Caco-2 (cell line): ENCODE results near the gene P3R3URF. TPM values are rescaled to one million over a fixed set of nuclear protein-coding genes. Genes with fewer than 3 reads are reported as not detected.
A peak's percentile ranks its signal among the peaks of the same experiment; 100 is the strongest.

ENCODE experiments used
- BruUV-seq: library from RNA; stranded (reverse); fragments of 400-500 nt; replicated peaks from 2 replicates; lab custom pipeline; 2021; lab: Mats Ljungman, UMichigan
- CTCF ChIA-PET: fragments of 300-600 bp; sonication (Branson Sonifier 250); formaldehyde crosslinking; loops from one replicate; lab custom pipeline; 2022; ENCODE audit warnings: antibody characterized with exemption; lab: Charles Lee
- POLR2A ChIA-PET: fragments of 300-600 bp; sonication (Branson Sonifier 250); formaldehyde crosslinking; loops from one replicate; lab custom pipeline; 2022; ENCODE audit warnings: antibody characterized with exemption; lab: Charles Lee
- DNase-seq, 2 experiments: peaks; one replicate each; pipeline versions ENCODE4 v3.0.0 to v3.0.0-alpha.2; 2020 to 2022
- H3K27me3 ChIP-seq: replicated peaks from 2 replicates; pipeline ENCODE4 v1.6.0; 2011; ENCODE audit warnings: low read length; ENCODE audit not compliant: control insufficient read depth, insufficient read depth
- H3K36me3 ChIP-seq: 2 replicates; pipeline ENCODE4 v1.5.1; 2011; ENCODE audit warnings: low read length; ENCODE audit not compliant: control insufficient read depth, insufficient read depth
- H3K4me1 ChIP-seq: fragments of 250-450 bp; sonication (Bioruptor Pico); 2 replicates; pipeline ENCODE4 v1.5.1; 2020; ENCODE audit warnings: mild to moderate bottlenecking
- H3K4me3 ChIP-seq: 2 replicates; pipeline ENCODE4 v1.5.1; 2011; ENCODE audit warnings: low read depth, mild to moderate bottlenecking, control low read depth, low read length
- H3K9me3 ChIP-seq: fragments of 250-450 bp; sonication (Bioruptor Pico); 2 replicates; pipeline ENCODE4 v1.5.1; 2020; ENCODE audit warnings: mild to moderate bottlenecking, moderate library complexity
- H3K27ac Mint-ChIP-seq: one replicate; pipeline ENCODE4 v1.8.0; 2022; ENCODE audit warnings: mixed read lengths; ENCODE audit not compliant: unreplicated experiment
- H3K27me3 Mint-ChIP-seq: one replicate; pipeline ENCODE4 v1.8.0; 2022; ENCODE audit warnings: mixed read lengths; ENCODE audit not compliant: insufficient read depth, unreplicated experiment
- H3K36me3 Mint-ChIP-seq: one replicate; pipeline ENCODE4 v1.8.0; 2022; ENCODE audit warnings: mild to moderate bottlenecking, mixed read lengths; ENCODE audit not compliant: insufficient read depth, unreplicated experiment
- H3K4me1 Mint-ChIP-seq: one replicate; pipeline ENCODE4 v1.8.0; 2022; ENCODE audit warnings: low read depth, mixed read lengths; ENCODE audit not compliant: unreplicated experiment
- H3K4me3 Mint-ChIP-seq: one replicate; pipeline ENCODE4 v1.8.0; 2022; ENCODE audit warnings: mild to moderate bottlenecking, moderate library complexity, mixed read lengths; ENCODE audit not compliant: unreplicated experiment
- H3K9me3 Mint-ChIP-seq: one replicate; pipeline ENCODE4 v1.8.0; 2022; ENCODE audit warnings: mixed read lengths; ENCODE audit not compliant: unreplicated experiment
- CTCF ChIP-seq, 2 experiments: fragments of 200-600 bp in 1 of 2; IDR thresholded peaks; 1 replicate in 1 of 2; 2 replicates in 1 of 2; pipeline versions ENCODE4 v1.5.1 to v1.8.0; 2011 to 2022; ENCODE audit warnings: antibody characterized with exemption in 1 of 2, control low read depth in 1 of 2, inconsistent platforms in 1 of 2, low read depth in 1 of 2, low read length in 1 of 2, mild to moderate bottlenecking in 1 of 2, moderate library complexity in 1 of 2; ENCODE audit not compliant: insufficient read depth in 1 of 2, severe bottlenecking in 1 of 2, unreplicated experiment in 1 of 2
- intact Hi-C: fragments of 100-400 bp; cut with micrococcal nuclease; formaldehyde crosslinking; loops from one replicate; pipeline ENCODE4 v1.10.0; 2022; ENCODE audit not compliant: unreplicated experiment
- total RNA-seq: library from RNA; stranded (reverse); gene quantifications from 2 replicates; pipeline ENCODE4 v1.2.3, GENCODE V29; 2022

P3R3URF gene
- total RNA-seq, 1 experiment from 2014 or later: not detected

GRCh38 chr1:46190539-46190938 lies 14.3 kb upstream of the P3R3URF start:
- H3K36me3 ChIP-seq: no peaks in the 10 kb centered on the region
- Mint-ChIP-seq H3K4me3 (no peak overlapping the region), H3K4me1 (no peaks in the 10 kb centered on the region), H3K27me3 (no peaks in the 10 kb centered on the region), H3K27ac (no peak overlapping the region), H3K9me3 (no peaks in the 10 kb centered on the region), H3K36me3 (peaks cover 15% of the 10 kb centered on the region)
- intact Hi-C loops: no loop called here
- no peaks in the 10 kb centered on the region for H3K9me3 ChIP-seq
- H3K27me3 ChIP-seq: no peaks in the 10 kb centered on the region
- TF ChIP-seq CTCF (IDR thresholded peaks at IDR 0.05; ENCODE audit: insufficient read depth in 1 of 2, low read depth in 1 of 2, low read length in 1 of 2, severe bottlenecking in 1 of 2, unreplicated experiment in 1 of 2): no peak
- no peaks in the 10 kb centered on the region for H3K4me1 ChIP-seq
- no peak overlapping the region for H3K4me3 ChIP-seq
- DNase-seq: no peak
- ChIA-PET POLR2A (interaction anchor here (0.6 kb wide), 1 partner anchor 370 kb away, joined by 3 read pairs; no protein-coding TSS in a partner anchor), CTCF (no interaction called here)
- BruUV-seq: no TSS peak

DNA sequence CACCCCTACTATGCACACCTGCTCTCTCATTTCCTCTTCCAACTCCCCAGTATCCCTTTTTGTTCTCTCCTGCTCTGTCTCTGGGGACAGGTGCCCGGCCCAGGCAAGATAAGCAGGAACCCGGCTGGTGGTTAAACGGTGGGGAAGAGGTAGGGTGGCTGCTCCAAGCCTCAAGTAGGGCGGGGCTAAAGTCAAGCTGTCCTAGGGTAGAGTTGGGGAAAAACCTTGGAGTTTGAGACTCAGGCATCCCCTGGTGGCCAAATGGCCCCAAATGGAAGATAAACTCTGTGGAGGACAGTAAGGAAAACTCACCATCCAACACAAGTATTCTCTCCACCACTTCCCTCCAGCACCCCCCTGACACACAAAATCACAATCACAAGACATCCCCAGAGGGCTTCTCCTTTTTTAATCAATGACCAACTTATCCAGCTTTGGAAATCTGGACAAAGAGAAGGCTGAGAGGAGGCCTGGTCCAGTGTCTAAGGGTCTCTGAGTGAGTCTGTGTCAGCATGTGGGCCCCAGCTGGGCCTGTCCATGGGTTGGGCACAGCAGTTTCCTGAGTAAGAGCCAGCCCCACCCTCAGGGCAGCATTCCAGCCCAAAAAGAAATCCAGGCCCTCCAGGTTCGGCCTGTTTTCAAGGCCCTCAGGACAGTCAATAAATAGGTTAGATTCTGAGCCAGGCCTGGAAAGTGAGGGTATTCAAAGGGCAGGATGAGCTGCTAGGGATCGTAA lies 12.2 kb upstream of the P3R3URF start:
- no peak for TF ChIP-seq CTCF (IDR thresholded peaks at IDR 0.05; ENCODE audit: insufficient read depth in 1 of 2, low read depth in 1 of 2, low read length in 1 of 2, severe bottlenecking in 1 of 2, unreplicated experiment in 1 of 2)
- peaks cover 15% of the 10 kb centered on the region for H3K36me3 Mint-ChIP-seq
- H3K27me3 Mint-ChIP-seq: no peaks in the 10 kb centered on the region
- H3K27ac Mint-ChIP-seq: peak overlapping the region; percentile 46
- Histone ChIP-seq H3K36me3 (no peaks in the 10 kb centered on the region), H3K27me3 (no peaks in the 10 kb centered on the region), H3K4me3 (no peak overlapping the region), H3K9me3 (no peaks in the 10 kb centered on the region), H3K4me1 (peaks cover 3% of the 10 kb centered on the region)
- no peaks in the 10 kb centered on the region for H3K4me1 Mint-ChIP-seq
- intact Hi-C loops: no loop called here
- CTCF ChIA-PET: no interaction called here
- no peak overlapping the region for H3K4me3 Mint-ChIP-seq
- DNase-seq: no peak
- POLR2A ChIA-PET: no interaction called here
- no peaks in the 10 kb centered on the region for H3K9me3 Mint-ChIP-seq
- BruUV-seq: no TSS peak

DNA sequence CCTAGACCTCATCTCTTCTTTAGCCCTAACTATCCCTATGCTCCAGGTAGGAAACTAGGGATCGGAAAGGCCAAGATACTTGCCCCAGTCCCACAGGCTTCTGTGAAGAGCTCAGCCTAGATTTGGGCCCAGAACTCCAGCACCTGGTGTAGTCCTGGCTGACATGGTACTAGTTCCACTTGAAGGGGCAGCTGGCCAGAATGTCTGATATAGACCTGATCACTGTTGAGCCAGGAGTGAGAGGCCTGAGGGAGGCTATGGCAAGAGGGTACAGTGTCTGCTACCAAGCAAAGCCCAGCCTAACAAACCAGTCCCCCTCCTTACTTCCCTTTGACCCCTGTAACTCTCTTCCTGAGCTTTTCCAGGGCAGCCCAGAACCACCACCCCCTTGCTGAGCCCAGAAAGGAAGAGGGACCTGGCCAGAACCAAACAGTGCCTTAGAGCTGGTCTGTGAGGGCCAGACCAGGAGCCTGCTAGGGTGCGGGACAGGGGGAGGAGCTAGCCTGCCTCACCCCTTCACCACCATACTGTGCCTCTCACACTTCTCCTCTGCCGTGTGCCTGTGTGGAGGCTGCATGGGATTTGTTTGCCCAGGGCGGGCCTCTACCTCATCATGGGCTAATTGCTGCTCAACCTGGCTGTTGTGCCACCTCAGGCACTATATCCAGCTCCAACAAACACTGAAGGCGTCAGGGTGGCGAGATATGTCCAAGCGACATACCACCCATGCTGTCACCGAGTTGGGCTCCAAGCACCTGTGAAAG lies 11.0 kb upstream of the P3R3URF start:
- ChIA-PET POLR2A (no interaction called here), CTCF (no interaction called here)
- Histone ChIP-seq H3K36me3 (no peaks in the 10 kb centered on the region), H3K27me3 (no peaks in the 10 kb centered on the region), H3K9me3 (no peaks in the 10 kb centered on the region), H3K4me3 (no peak overlapping the region), H3K4me1 (peaks cover 10% of the 10 kb centered on the region)
- H3K4me1 Mint-ChIP-seq: no peaks in the 10 kb centered on the region
- no peaks in the 10 kb centered on the region for H3K27me3 Mint-ChIP-seq
- H3K4me3 Mint-ChIP-seq: no peak overlapping the region
- DNase-seq: no peak
- intact Hi-C loops: no loop called here
- H3K36me3 Mint-ChIP-seq: peaks cover 15% of the 10 kb centered on the region
- no peak overlapping the region for H3K27ac Mint-ChIP-seq
- no TSS peak for BruUV-seq
- no peak for TF ChIP-seq CTCF (IDR thresholded peaks at IDR 0.05; ENCODE audit: insufficient read depth in 1 of 2, low read depth in 1 of 2, low read length in 1 of 2, severe bottlenecking in 1 of 2, unreplicated experiment in 1 of 2)
- no peaks in the 10 kb centered on the region for H3K9me3 Mint-ChIP-seq
